Esophagus (tissue), 2 donors: Measurements from ENCODE around the gene ZNF350. TPM values are rescaled to one million over a fixed set of nuclear protein-coding genes. Genes with fewer than 3 reads are reported as not detected.
A peak's percentile ranks its signal among the peaks of the same experiment; 100 is the strongest.
"Not testable (repeated sequence)": the region's sequence is repeated elsewhere in the genome, so short reads cannot be mapped to it uniquely, and the experiment has no call there.

Source experiments
- H3K27ac ChIP-seq, 2 donors: one replicate each; pipeline ENCODE4 v1.5.1; 2013; ENCODE audit warnings: low read depth in 2 of 2, mild to moderate bottlenecking in 2 of 2, inconsistent platforms in 1 of 2, low read length in 1 of 2, moderate library complexity in 1 of 2
- H3K27me3 ChIP-seq, 2 donors: one replicate each; pipeline ENCODE4 v1.6.1; 2013; ENCODE audit warnings: low read length in 2 of 2, control low read depth in 1 of 2, mild to moderate bottlenecking in 1 of 2; ENCODE audit not compliant: insufficient read depth in 2 of 2, control insufficient read depth in 1 of 2
- H3K36me3 ChIP-seq, 2 donors: one replicate each; pipeline ENCODE4 v1.6.1; 2013; ENCODE audit warnings: low read length in 1 of 2; ENCODE audit not compliant: control insufficient read depth in 2 of 2, insufficient read depth in 2 of 2
- H3K4me1 ChIP-seq, 2 donors: one replicate each; pipeline ENCODE4 v1.6.1; 2013; ENCODE audit warnings: low read length in 1 of 2; ENCODE audit not compliant: control insufficient read depth in 2 of 2, insufficient read depth in 2 of 2
- H3K4me3 ChIP-seq, 2 donors: one replicate each; pipeline ENCODE4 v1.5.1; 2013; ENCODE audit warnings: low read length in 2 of 2, mild to moderate bottlenecking in 2 of 2, low read depth in 1 of 2, moderate library complexity in 1 of 2
- H3K9me3 ChIP-seq, 2 donors: one replicate each; pipeline ENCODE4 v1.6.1; 2013; ENCODE audit warnings: mild to moderate bottlenecking in 2 of 2, low read depth in 1 of 2, low read length in 1 of 2, moderate library complexity in 1 of 2; ENCODE audit not compliant: control insufficient read depth in 2 of 2, insufficient read depth in 1 of 2
- WGBS, 2 donors: extraction: QIAGEN DNeasy Blood & Tissue Kit; methylation state at CpG; one replicate each; pipeline ENCODE4 v1.1.7; 2013; 5-methylcytosine and 5-hydroxymethylcytosine counted together
- polyA plus RNA-seq, 2 donors: library from polyadenylated mRNA; stranded (reverse); fragments of 200-250 nt; gene quantifications; one replicate each; pipeline ENCODE4 v1.2.3, GENCODE V29; 2013
- donor health status: healthy with polysubstance abuse.
- donor health status: Bipolar disorder and iron deficiency.

Gene ZNF350
- polyA plus RNA-seq, 2 donors = 5.1 to 6.4 TPM

DNA sequence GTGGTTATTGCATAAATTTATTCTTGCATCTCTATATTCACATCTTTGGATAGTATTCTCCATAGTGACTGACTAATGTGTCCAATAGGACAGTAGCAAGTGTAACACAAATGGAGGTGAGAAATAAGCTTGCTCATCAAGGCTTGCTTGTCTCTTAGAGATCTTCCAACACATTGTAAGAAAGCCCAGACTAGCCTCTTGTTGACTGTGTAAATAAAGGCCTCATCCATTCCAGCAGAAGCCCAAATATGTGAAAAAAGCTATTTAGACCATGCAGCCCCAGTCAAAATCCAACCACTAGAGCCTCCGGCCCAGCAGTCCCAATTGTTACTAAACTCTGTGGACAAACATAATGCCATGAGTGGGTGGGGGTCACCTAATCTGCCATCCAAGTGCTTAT is 24.0 kb upstream of the ZNF350 start:
- Histone ChIP-seq H3K36me3 (peaks cover 0 to 3% of the 10 kb centered on the region in 2 donors), H3K27ac (no peak overlapping the region), H3K27me3 (no peaks in the 10 kb centered on the region), H3K9me3 (peaks cover 5 to 7% of the 10 kb centered on the region in 2 donors), H3K4me3 (no peak overlapping the region), H3K4me1 (peaks cover 0 to 3% of the 10 kb centered on the region in 2 donors)
- WGBS, 2 donors = 91 to 92% methylated on average over 1 of the region's 1 CpG

DNA sequence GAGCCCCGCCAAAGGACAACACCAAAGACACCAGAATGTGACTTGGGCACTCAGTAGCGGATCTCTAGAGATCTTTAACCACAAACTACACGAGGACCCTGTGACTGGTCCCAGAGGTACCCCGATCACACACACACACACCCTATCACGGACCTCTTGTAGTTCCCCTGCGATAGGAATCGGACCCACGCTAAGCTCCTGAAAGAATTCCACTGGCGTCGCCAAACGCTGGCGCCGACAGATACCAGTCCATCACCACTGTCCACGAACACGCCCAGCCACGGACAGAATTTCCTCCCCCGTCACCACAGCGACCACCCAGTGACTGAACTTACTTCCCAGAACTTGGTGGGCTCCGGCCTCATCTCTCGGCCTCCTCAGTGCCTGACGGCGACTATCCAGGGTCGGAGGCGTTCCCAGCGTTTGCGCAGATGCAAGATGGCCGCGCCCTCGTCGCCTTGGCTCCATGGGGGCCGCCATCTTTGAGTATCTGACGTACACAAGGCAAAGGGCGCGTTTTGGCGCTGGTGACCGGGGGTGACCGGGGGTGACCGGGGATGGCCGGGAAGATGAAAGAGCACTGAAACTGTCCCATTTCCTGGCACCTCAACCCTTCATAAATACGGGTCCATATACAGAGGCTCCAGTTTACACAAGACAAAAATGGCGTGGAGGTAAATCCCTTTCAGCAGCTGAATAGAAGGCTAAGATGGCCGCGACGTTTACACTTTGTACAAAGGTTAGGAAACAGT is 21.3 kb upstream of the ZNF350 start, which contains the start of gene ZNF615:
TSS of gene ZNF615 (minus strand) at position 406 of the 752 bp plus-strand sequence. CDS start 4,500 bp downstream, outside the sequence.
- H3K9me3 ChIP-seq = peaks cover 7 to 8% of the 10 kb centered on the region in 2 donors
- H3K4me1 ChIP-seq = peaks cover 0 to 3% of the 10 kb centered on the region in 2 donors
- H3K27me3 ChIP-seq = no peaks in the 10 kb centered on the region
- H3K36me3 ChIP-seq = peaks cover 0 to 3% of the 10 kb centered on the region in 2 donors
- peak within 1 kb of the TSS; percentile 68 to 75 for H3K4me3 ChIP-seq
- WGBS, 2 donors = 0 to 1% methylated on average over 44 of the region's 44 CpGs
- peak within 1 kb of the TSS; percentile 71 to 95 for H3K27ac ChIP-seq

- Histone ChIP-seq H3K27ac (peak overlapping the region; percentile 71 to 95), H3K27me3 (no peaks in the 10 kb centered on the region), H3K4me3 (peak overlapping the region; percentile 68 to 75), H3K9me3 (peaks cover 3 to 5% of the 10 kb centered on the region in 2 donors), H3K36me3 (peaks cover 0 to 3% of the 10 kb centered on the region in 2 donors), H3K4me1 (peaks cover 0 to 3% of the 10 kb centered on the region in 2 donors)
- 10 to 11% methylated on average over 9 of the region's 9 CpGs for WGBS, 2 donors
These were observed 20.8 kb upstream of the ZNF350 start for GRCh38 chr19:52007451-52007805.

GRCh38 chr19:51994048-51994644 is 7.5 kb upstream of the ZNF350 start:
- Histone ChIP-seq H3K9me3 (peaks cover 6 to 29% of the 10 kb centered on the region in 2 donors), H3K36me3 (peaks cover 7 to 8% of the 10 kb centered on the region in 2 donors), H3K4me1 (no peaks in the 10 kb centered on the region), H3K27me3 (no peaks in the 10 kb centered on the region), H3K4me3 (peak overlapping the region in 1 of 2 donors; percentile 24), H3K27ac (no peak overlapping the region)
- 99% methylated on average over 2 of the region's 2 CpGs for WGBS, 2 donors

- Histone ChIP-seq H3K27ac (no peak overlapping the region), H3K9me3 (peaks cover 6 to 26% of the 10 kb centered on the region in 2 donors), H3K27me3 (no peaks in the 10 kb centered on the region), H3K4me3 (no peak overlapping the region), H3K4me1 (no peaks in the 10 kb centered on the region), H3K36me3 (peaks cover 4 to 8% of the 10 kb centered on the region in 2 donors)
- 98 to 99% methylated on average over 10 of the region's 10 CpGs for WGBS, 2 donors
These were observed 6.8 kb upstream of the ZNF350 start for GRCh38 chr19:51993422-51993821.

- H3K27ac ChIP-seq = no peak overlapping the region
- H3K36me3 ChIP-seq = peaks cover 2 to 8% of the 10 kb centered on the region in 2 donors
- H3K4me1 ChIP-seq = no peaks in the 10 kb centered on the region
- no peaks in the 10 kb centered on the region for H3K27me3 ChIP-seq
- 93 to 94% methylated on average over 4 of the region's 4 CpGs for WGBS, 2 donors
- no peak overlapping the region for H3K4me3 ChIP-seq
- H3K9me3 ChIP-seq = peaks cover 11 to 21% of the 10 kb centered on the region in 2 donors
These were observed 3.3 kb downstream of the ZNF350 start for GRCh38 chr19:51983361-51983760.

- not testable (repeated sequence) for H3K27me3 ChIP-seq, H3K4me1 ChIP-seq, H3K27ac ChIP-seq, H3K4me3 ChIP-seq
- 92 to 95% methylated on average over 6 of the region's 6 CpGs for WGBS, 2 donors
- Histone ChIP-seq H3K9me3 (peaks cover 18 to 32% of the 10 kb centered on the region in 2 donors), H3K36me3 (peaks cover 2 to 11% of the 10 kb centered on the region in 2 donors)
These were observed 5.7 kb downstream of the ZNF350 start for GRCh38 chr19:51980926-51981325.

- Histone ChIP-seq H3K9me3 (peaks cover 21 to 35% of the 10 kb centered on the region in 2 donors), H3K27me3 (no peaks in the 10 kb centered on the region), H3K27ac (no peak overlapping the region), H3K4me3 (no peak overlapping the region), H3K4me1 (no peaks in the 10 kb centered on the region), H3K36me3 (peaks cover 2 to 11% of the 10 kb centered on the region in 2 donors)
- 94 to 95% methylated on average over 6 of the region's 6 CpGs for WGBS, 2 donors
These were observed 6.4 kb downstream of the ZNF350 start for GRCh38 chr19:51980116-51980736.

DNA sequence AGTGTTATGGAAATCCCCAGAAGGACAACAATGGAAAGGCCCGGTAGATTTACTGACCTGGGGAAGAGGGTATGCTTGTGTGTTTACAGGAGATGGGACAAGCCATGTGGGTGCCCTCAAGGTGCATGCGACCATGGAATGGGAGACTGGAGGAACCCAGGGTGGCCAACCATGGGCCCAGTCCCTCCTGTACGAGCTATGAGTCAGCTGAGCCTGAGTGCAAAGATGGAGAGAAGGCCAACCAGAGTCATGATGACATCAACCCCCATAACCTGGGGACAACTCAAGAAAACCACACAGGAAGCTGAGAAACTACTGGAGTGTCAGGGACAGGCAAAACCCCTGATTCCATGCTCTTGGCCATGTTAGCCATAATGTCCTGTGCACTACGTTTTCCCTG is 7.8 kb downstream of the ZNF350 start:
- H3K27ac ChIP-seq = no peak overlapping the region
- no peaks in the 10 kb centered on the region for H3K4me1 ChIP-seq
- H3K4me3 ChIP-seq = no peak overlapping the region
- peaks cover 7 to 15% of the 10 kb centered on the region in 2 donors for H3K36me3 ChIP-seq
- peaks cover 20 to 42% of the 10 kb centered on the region in 2 donors for H3K9me3 ChIP-seq
- WGBS, 2 donors = 93 to 97% methylated on average over 4 of the region's 4 CpGs
- H3K27me3 ChIP-seq = no peaks in the 10 kb centered on the region
